ENCODE results near the gene TRANK1. TPM values are rescaled to one million over a fixed set of nuclear protein-coding genes. Genes with fewer than 3 reads are reported as not detected.

TRANK1 gene
- total RNA-seq, 4 donors from 2014 or later: 2.1 to 4.6 (median 2.4) TPM

DNA sequence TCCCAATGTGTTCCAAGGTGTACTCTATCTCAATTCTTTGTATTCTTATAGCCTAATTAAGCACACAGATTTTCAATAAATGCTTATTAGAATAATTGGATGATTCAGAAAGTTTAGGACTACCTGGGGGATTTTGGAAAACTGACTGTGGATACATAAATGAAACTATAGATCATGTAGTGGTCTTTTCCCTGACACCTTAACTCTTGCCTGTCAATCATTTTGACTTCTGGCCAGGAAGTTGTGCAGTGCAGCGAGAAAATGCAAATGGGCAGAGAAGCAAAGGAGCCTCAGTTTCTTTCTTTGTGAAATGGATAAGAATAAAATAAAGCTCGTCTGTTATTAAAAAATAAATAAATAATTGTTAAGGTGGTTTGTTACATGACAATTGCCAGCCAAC, 133.1 kb downstream of the TRANK1 start:
- Histone ChIP-seq H3K4me1 (no peaks in the 10 kb centered on the region), H3K27me3 (no peaks in the 10 kb centered on the region), H3K27ac (no peak overlapping the region), H3K36me3 (no peaks in the 10 kb centered on the region), H3K4me3 (no peak overlapping the region), H3K9me3 (no peaks in the 10 kb centered on the region)
- intact Hi-C loops (cut with DNase I; ENCODE audit: low total_unique reads): no loop called here
- no peak for DNase-seq
- TF ChIP-seq CTCF (IDR thresholded peaks at IDR 0.05 in 4 of 5, conservative IDR thresholded peaks at IDR 0.05 in 1 of 5) (no peak), POLR2A (IDR thresholded peaks at IDR 0.05) (no peak)
- no peak for ATAC-seq
- in situ Hi-C loops (cut with MboI; ENCODE audit: low sequenced_read_pairs in 4 of 4): no loop called here

GRCh38 chr3:36804295-36805055, 140.4 kb downstream of the TRANK1 start:
- ATAC-seq (no peak), DNase-seq (no peak)
- H3K9me3 ChIP-seq: peaks cover 0 to 11% (median 0%) of the 10 kb centered on the region in 3 donors
- H3K27me3 ChIP-seq: no peaks in the 10 kb centered on the region
- H3K4me3 ChIP-seq: no peak overlapping the region
- in situ Hi-C loops (cut with MboI; ENCODE audit: low sequenced_read_pairs in 4 of 4) (no loop called here), intact Hi-C loops (cut with DNase I; ENCODE audit: low total_unique reads) (no loop called here)
- H3K36me3 ChIP-seq: no peaks in the 10 kb centered on the region
- TF ChIP-seq CTCF (IDR thresholded peaks at IDR 0.05 in 4 of 5, conservative IDR thresholded peaks at IDR 0.05 in 1 of 5): no peak
- no peak for TF ChIP-seq POLR2A (IDR thresholded peaks at IDR 0.05)
- H3K4me1 ChIP-seq: no peaks in the 10 kb centered on the region
- no peak overlapping the region for H3K27ac ChIP-seq

DNA sequence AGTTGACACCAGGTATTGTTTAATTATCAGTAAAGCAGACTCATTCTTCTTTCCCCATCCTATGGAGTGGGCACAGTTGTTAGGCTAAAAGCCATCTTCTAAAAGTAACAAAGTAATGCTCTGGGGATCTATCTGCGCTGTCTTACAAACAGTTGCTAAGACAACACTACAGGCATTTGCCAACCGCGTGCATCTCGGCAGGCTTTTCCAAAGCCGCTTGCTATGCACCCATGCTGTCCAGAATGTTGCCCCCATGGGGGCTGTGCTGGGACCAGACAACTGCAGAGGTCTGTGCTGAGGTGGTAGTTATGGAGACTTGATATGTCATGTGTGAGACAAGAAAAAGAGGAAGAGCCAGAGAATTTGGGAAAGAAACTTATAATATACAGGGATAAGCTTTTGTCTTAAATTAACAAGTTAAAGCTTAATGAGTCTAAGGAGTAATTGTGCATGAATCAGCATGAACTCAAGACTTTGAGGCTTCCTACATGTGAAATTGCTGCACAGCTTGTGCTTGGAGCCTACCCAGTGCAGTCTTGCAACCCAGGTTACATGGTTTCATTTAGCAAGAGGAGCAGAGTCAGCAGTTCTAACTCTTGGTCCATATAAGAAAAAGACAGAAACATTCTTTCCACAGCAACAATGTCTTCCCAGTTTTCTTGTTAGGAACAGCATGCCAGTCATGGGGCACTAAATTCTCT, 141.6 kb downstream of the TRANK1 start:
- no peaks in the 10 kb centered on the region for H3K4me1 ChIP-seq
- H3K36me3 ChIP-seq: no peaks in the 10 kb centered on the region
- in situ Hi-C loops (cut with MboI; ENCODE audit: low sequenced_read_pairs in 4 of 4): no loop called here
- peaks cover 0 to 11% (median 0%) of the 10 kb centered on the region in 3 donors for H3K9me3 ChIP-seq
- DNase-seq: no peak
- no peaks in the 10 kb centered on the region for H3K27me3 ChIP-seq
- intact Hi-C loops (cut with DNase I; ENCODE audit: low total_unique reads): no loop called here
- no peak for TF ChIP-seq CTCF (IDR thresholded peaks at IDR 0.05 in 4 of 5, conservative IDR thresholded peaks at IDR 0.05 in 1 of 5)
- no peak for TF ChIP-seq POLR2A (IDR thresholded peaks at IDR 0.05)
- ATAC-seq: no peak
- no peak overlapping the region for H3K27ac ChIP-seq
- no peak overlapping the region for H3K4me3 ChIP-seq

DNA sequence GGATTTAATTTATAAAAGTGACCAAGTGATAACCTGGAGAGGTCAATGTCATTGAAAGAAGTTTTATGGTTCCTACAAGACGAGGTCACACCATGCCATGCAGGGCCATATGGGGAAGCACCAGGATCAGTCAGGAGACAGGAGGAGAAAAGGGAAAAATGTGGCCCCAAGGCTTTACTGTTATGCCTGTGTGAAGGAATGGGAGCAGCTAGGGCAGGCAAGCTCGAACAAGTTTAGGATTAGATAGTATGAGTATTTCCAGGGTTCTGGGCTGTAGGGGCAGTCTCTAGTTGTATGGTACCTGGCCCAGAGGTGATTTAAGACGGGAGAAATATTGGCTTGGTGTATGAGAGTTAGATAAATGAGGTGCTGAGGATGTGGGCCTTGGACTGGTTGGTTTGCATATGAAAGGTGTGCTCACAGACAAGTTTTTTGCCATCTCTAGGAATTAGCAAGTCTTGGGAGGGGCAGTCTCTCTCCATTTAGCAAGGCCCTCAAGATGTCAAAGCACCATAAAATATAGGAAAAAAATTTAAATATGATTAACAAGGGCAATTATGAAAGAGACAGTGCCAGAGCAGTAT, 144.2 kb downstream of the TRANK1 start:
- DNase-seq (no peak), ATAC-seq (no peak)
- no peak for TF ChIP-seq POLR2A (IDR thresholded peaks at IDR 0.05)
- no peak for TF ChIP-seq CTCF (IDR thresholded peaks at IDR 0.05 in 4 of 5, conservative IDR thresholded peaks at IDR 0.05 in 1 of 5)
- Histone ChIP-seq H3K27ac (no peak overlapping the region), H3K9me3 (peaks cover 0 to 2% (median 0%) of the 10 kb centered on the region in 3 donors), H3K4me1 (no peaks in the 10 kb centered on the region), H3K27me3 (no peaks in the 10 kb centered on the region), H3K36me3 (no peaks in the 10 kb centered on the region), H3K4me3 (no peak overlapping the region)
- intact Hi-C loops (cut with DNase I; ENCODE audit: low total_unique reads) (no loop called here), in situ Hi-C loops (cut with MboI; ENCODE audit: low sequenced_read_pairs in 4 of 4) (no loop called here)
